ENCODE measurements around the gene USP14. TPM values are rescaled to one million over a fixed set of nuclear protein-coding genes. Genes with fewer than 3 reads are reported as not detected.
A peak's percentile ranks its signal among the peaks of the same experiment; 100 is the strongest.

The USP14 gene
- total RNA-seq, 8 experiments from 2014 or later = 18.3 to 77.0 (median 23.0) TPM

DNA sequence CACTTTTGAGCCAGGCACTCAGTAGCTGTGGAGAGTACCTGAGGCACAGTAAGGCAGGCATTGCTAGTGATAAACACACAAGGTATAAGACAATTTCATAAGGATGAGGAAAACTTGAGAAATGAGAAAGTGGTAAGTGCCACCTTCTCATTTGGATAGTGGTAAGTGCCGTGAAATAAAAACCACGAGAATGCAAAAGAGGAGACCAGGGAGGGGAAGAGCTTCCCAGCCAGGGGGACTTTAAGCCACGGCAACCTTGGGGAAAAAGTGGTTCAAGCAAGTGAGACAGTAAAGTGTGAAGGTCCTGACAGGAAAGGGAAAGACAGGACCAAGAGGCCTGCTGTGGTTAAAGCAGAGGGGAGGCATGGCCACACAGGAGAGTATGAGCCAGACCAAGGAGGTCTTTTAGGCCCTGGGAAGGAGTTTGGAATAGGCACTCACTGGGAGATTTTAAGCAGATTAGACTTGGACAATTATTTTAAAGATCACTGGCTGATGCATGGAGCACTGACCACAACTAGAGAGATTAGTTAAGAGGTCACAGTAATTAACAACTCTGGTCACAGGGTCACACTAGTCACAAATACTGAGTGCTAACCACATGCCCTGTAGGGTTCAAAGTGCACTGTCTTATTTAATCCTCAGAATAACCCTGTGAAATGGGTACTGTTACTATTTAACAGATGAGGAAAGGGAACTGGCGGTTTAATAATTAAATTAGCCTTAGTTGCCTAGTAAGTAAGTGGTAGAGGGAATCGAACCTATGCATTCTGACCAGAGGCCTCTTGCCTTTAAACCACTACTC lies 59.4 kb downstream of the USP14 start:
- no peak for ATAC-seq (replicated peaks in 6 of 8)
- WGBS, 10 experiments = 68 to 100% (median 93%) methylated on average over 1 to 5 of the region's 5 CpGs
- H3K27ac ChIP-seq = no peak overlapping the region

GRCh38 chr18:220708-221107 lies 62.4 kb downstream of the USP14 start:
- Histone ChIP-seq H3K27ac (no peak overlapping the region), H3K4me1 (replicated peaks in 1 of 2) (no peaks in the 10 kb centered on the region), H3K4me3 (no peak overlapping the region)
- no peak for ATAC-seq (replicated peaks in 6 of 8)
- in situ Hi-C loops (cut with MboI; ENCODE audit: low pct_unique_long_range_greater_than_20kb in 2 of 9, low sequenced_read_pairs in 9 of 9, unreplicated experiment in 9 of 9) = no loop called here

More for the DNA sequence above, 59.4 kb downstream of the USP14 start:
- no peak overlapping the region for H3K4me3 ChIP-seq
- in situ Hi-C loops (cut with MboI; ENCODE audit: low pct_unique_long_range_greater_than_20kb in 2 of 9, low sequenced_read_pairs in 9 of 9, unreplicated experiment in 9 of 9) = no loop called here
- H3K4me1 ChIP-seq (replicated peaks in 1 of 2) = no peaks in the 10 kb centered on the region

GRCh38 chr18:225745-226144 lies 67.4 kb downstream of the USP14 start:
- in situ Hi-C loops (cut with MboI; ENCODE audit: low pct_unique_long_range_greater_than_20kb in 2 of 9, low sequenced_read_pairs in 9 of 9, unreplicated experiment in 9 of 9) = no loop called here
- no peak overlapping the region for H3K27ac ChIP-seq
- peak in 4 of 8 experiments; percentile 20 to 93 (median 84) for ATAC-seq (replicated peaks in 6 of 8)
- H3K4me1 ChIP-seq (replicated peaks in 1 of 2) = no peaks in the 10 kb centered on the region
- WGBS, 10 experiments = 0 to 100% (median 77%) methylated on average over 1 to 4 of the region's 4 CpGs
- H3K4me3 ChIP-seq = no peak overlapping the region

GRCh38 chr18:227374-227773 lies 69.0 kb downstream of the USP14 start:
- H3K4me3 ChIP-seq = no peak overlapping the region
- 80 to 100% (median 93%) methylated on average over 2 to 6 of the region's 6 CpGs; no CpG with 5 or more reads in 1 of the 10 experiments for WGBS, 10 experiments
- no peaks in the 10 kb centered on the region for H3K4me1 ChIP-seq (replicated peaks in 1 of 2)
- no peak overlapping the region for H3K27ac ChIP-seq
- in situ Hi-C loops (cut with MboI; ENCODE audit: low pct_unique_long_range_greater_than_20kb in 2 of 9, low sequenced_read_pairs in 9 of 9, unreplicated experiment in 9 of 9) = no loop called here
- ATAC-seq (replicated peaks in 6 of 8) = no peak

- 60 to 100% (median 100%) methylated on average over 1 to 3 of the region's 4 CpGs; no CpG with 5 or more reads in 2 of the 10 experiments for WGBS, 10 experiments
- no peak for ATAC-seq (replicated peaks in 6 of 8)
- no peak overlapping the region for H3K4me3 ChIP-seq
- no peak overlapping the region for H3K27ac ChIP-seq
- no peaks in the 10 kb centered on the region for H3K4me1 ChIP-seq (replicated peaks in 1 of 2)
- in situ Hi-C loops (cut with MboI; ENCODE audit: low pct_unique_long_range_greater_than_20kb in 2 of 9, low sequenced_read_pairs in 9 of 9, unreplicated experiment in 9 of 9) = no loop called here
These were observed 69.5 kb downstream of the USP14 start for GRCh38 chr18:227902-228301.

DNA sequence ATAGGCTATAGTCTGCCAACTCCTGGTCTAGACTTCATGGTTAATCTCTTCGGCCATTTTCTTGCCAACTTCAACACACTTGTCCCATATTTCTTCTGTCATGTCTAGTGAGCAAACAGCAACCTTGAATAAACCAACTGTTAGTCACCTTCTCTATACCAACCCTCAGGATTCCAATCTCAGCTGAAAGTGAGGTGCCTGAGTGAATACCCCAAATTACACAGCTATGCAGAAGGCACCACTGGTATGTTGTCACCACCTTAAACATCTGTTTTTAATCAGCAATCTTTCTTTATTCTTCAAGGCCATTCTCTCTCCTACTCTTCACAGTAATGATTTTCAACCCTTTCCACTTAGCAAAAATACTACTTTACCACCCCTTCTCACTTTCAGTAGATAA lies 70.2 kb downstream of the USP14 start:
- Histone ChIP-seq H3K27ac (no peak overlapping the region), H3K4me1 (replicated peaks in 1 of 2) (no peaks in the 10 kb centered on the region), H3K4me3 (no peak overlapping the region)
- 100% methylated on average over 1 of the region's 1 CpG; no CpG with 5 or more reads in 4 of the 10 experiments for WGBS, 10 experiments
- no peak for ATAC-seq (replicated peaks in 6 of 8)
- in situ Hi-C loops (cut with MboI; ENCODE audit: low pct_unique_long_range_greater_than_20kb in 2 of 9, low sequenced_read_pairs in 9 of 9, unreplicated experiment in 9 of 9) = no loop called here

- in situ Hi-C loops (cut with MboI; ENCODE audit: low pct_unique_long_range_greater_than_20kb in 2 of 9, low sequenced_read_pairs in 9 of 9, unreplicated experiment in 9 of 9) = no loop called here
- 43 to 100% (median 84%) methylated on average over 1 of the region's 1 CpG; no CpG with 5 or more reads in 6 of the 10 experiments for WGBS, 10 experiments
- no peaks in the 10 kb centered on the region for H3K4me1 ChIP-seq (replicated peaks in 1 of 2)
- no peak for ATAC-seq (replicated peaks in 6 of 8)
- H3K27ac ChIP-seq = no peak overlapping the region
- H3K4me3 ChIP-seq = no peak overlapping the region
These were observed 73.2 kb downstream of the USP14 start for GRCh38 chr18:231563-231962.

- no peak for ATAC-seq (replicated peaks in 6 of 8)
- Histone ChIP-seq H3K4me3 (no peak overlapping the region), H3K4me1 (replicated peaks in 1 of 2) (no peaks in the 10 kb centered on the region), H3K27ac (no peak overlapping the region)
- 90 to 100% (median 100%) methylated on average over 1 of the region's 1 CpG; no CpG with 5 or more reads in 3 of the 10 experiments for WGBS, 10 experiments
- in situ Hi-C loops (cut with MboI; ENCODE audit: low pct_unique_long_range_greater_than_20kb in 2 of 9, low sequenced_read_pairs in 9 of 9, unreplicated experiment in 9 of 9) = no loop called here
These were observed 81.8 kb downstream of the USP14 start for GRCh38 chr18:240175-240574.

GRCh38 chr18:245282-245847 lies 87.0 kb downstream of the USP14 start:
- no peak for ATAC-seq (replicated peaks in 6 of 8)
- no peak overlapping the region for H3K4me3 ChIP-seq
- in situ Hi-C loops (cut with MboI; ENCODE audit: low pct_unique_long_range_greater_than_20kb in 2 of 9, low sequenced_read_pairs in 9 of 9, unreplicated experiment in 9 of 9) = no loop called here
- no peak overlapping the region for H3K27ac ChIP-seq
- no peaks in the 10 kb centered on the region for H3K4me1 ChIP-seq (replicated peaks in 1 of 2)
- 89 to 100% (median 100%) methylated on average over 1 to 2 of the region's 2 CpGs for WGBS, 10 experiments

- in situ Hi-C loops (cut with MboI; ENCODE audit: low pct_unique_long_range_greater_than_20kb in 2 of 9, low sequenced_read_pairs in 9 of 9, unreplicated experiment in 9 of 9) = no loop called here
- Histone ChIP-seq H3K4me1 (replicated peaks in 1 of 2) (no peaks in the 10 kb centered on the region), H3K4me3 (no peak overlapping the region), H3K27ac (no peak overlapping the region)
- whole genome bisulfite sequencing, 10 experiments = 63 to 100% (median 83%) methylated on average over 1 to 3 of the region's 4 CpGs; no CpG with 5 or more reads in 2 of the 10 experiments
- no peak for ATAC-seq (replicated peaks in 6 of 8)
These were observed 89.7 kb downstream of the USP14 start for GRCh38 chr18:248053-248452.

DNA sequence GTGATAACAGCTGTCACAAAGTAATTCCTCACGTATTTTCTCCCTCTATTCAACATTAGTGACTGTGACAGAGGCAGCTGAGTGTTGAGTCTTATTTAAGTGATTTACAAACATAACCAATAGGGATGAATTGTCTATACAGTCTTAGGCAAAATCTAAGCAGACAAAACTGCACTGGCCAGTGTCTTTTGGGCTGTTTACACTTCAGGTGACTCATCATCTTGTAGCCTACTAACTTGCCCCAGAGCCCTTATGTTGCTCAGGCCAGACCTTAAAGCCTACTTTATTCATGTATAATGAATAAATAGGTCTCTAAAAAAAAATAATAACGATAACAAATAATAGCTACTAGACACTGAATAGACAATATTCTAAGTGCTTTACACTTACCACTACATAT lies 92.3 kb downstream of the USP14 start:
- in situ Hi-C loops (cut with MboI; ENCODE audit: low pct_unique_long_range_greater_than_20kb in 2 of 9, low sequenced_read_pairs in 9 of 9, unreplicated experiment in 9 of 9) = no loop called here
- H3K27ac ChIP-seq = no peak overlapping the region
- no peak for ATAC-seq (replicated peaks in 6 of 8)
- H3K4me3 ChIP-seq = no peak overlapping the region
- WGBS, 10 experiments = 25 to 100% (median 96%) methylated on average over 1 to 2 of the region's 2 CpGs
- H3K4me1 ChIP-seq (replicated peaks in 1 of 2) = no peaks in the 10 kb centered on the region

GRCh38 chr18:251572-251971 lies 93.2 kb downstream of the USP14 start:
- in situ Hi-C loops (cut with MboI; ENCODE audit: low pct_unique_long_range_greater_than_20kb in 2 of 9, low sequenced_read_pairs in 9 of 9, unreplicated experiment in 9 of 9) = no loop called here
- no peaks in the 10 kb centered on the region for H3K4me1 ChIP-seq (replicated peaks in 1 of 2)
- no peak overlapping the region for H3K4me3 ChIP-seq
- WGBS, 10 experiments = 82 to 100% (median 100%) methylated on average over 1 to 5 of the region's 5 CpGs; no CpG with 5 or more reads in 1 of the 10 experiments
- ATAC-seq (replicated peaks in 6 of 8) = no peak
- H3K27ac ChIP-seq = no peak overlapping the region

DNA sequence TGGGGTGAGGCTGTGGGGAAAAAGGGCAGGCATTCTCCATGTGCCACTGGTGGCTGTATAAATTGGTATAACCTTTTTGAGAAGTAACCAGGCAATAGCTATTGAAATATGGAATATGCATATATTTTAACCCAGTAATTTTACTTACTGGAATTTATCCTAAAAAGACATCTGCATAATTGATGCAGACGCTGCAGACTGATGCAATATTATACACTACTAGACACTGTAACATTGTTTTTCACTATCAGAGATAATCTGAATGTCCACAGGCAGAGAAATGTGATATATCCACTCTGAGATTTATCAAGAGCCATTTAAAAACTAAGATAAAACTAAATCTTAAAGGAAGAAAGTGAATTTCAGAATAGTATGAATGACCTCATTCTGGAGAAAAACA lies 94.8 kb downstream of the USP14 start:
- 0 to 100% (median 100%) methylated on average over 1 of the region's 1 CpG; no CpG with 5 or more reads in 1 of the 10 experiments for WGBS, 10 experiments
- Histone ChIP-seq H3K4me3 (no peak overlapping the region), H3K4me1 (replicated peaks in 1 of 2) (no peaks in the 10 kb centered on the region), H3K27ac (no peak overlapping the region)
- ATAC-seq (replicated peaks in 6 of 8) = peak in 3 of 8 experiments; percentile 24 to 91 (median 35)
- in situ Hi-C loops (cut with MboI; ENCODE audit: low pct_unique_long_range_greater_than_20kb in 2 of 9, low sequenced_read_pairs in 9 of 9, unreplicated experiment in 9 of 9) = no loop called here

GRCh38 chr18:255171-255570 lies 96.8 kb downstream of the USP14 start:
- WGBS, 10 experiments = 91 to 100% (median 100%) methylated on average over 1 to 4 of the region's 4 CpGs
- in situ Hi-C loops (cut with MboI; ENCODE audit: low pct_unique_long_range_greater_than_20kb in 2 of 9, low sequenced_read_pairs in 9 of 9, unreplicated experiment in 9 of 9) = no loop called here

More at GRCh38 chr18:255171-255570, 96.8 kb downstream of the USP14 start:
- ATAC-seq (replicated peaks in 6 of 8) = no peak
- Histone ChIP-seq H3K4me3 (no peak overlapping the region), H3K4me1 (replicated peaks in 1 of 2) (no peaks in the 10 kb centered on the region), H3K27ac (no peak overlapping the region)

Data from motor neuron (in vitro differentiated cells).